Measurements from ENCODE around the gene PAK5.

- TF ChIP-seq, protein P1, sequence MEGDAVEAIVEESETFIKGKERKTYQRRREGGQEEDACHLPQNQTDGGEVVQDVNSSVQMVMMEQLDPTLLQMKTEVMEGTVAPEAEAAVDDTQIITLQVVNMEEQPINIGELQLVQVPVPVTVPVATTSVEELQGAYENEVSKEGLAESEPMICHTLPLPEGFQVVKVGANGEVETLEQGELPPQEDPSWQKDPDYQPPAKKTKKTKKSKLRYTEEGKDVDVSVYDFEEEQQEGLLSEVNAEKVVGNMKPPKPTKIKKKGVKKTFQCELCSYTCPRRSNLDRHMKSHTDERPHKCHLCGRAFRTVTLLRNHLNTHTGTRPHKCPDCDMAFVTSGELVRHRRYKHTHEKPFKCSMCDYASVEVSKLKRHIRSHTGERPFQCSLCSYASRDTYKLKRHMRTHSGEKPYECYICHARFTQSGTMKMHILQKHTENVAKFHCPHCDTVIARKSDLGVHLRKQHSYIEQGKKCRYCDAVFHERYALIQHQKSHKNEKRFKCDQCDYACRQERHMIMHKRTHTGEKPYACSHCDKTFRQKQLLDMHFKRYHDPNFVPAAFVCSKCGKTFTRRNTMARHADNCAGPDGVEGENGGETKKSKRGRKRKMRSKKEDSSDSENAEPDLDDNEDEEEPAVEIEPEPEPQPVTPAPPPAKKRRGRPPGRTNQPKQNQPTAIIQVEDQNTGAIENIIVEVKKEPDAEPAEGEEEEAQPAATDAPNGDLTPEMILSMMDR (IDR thresholded peaks at IDR 0.05) = no peak
- TF ChIP-seq POLR2A (IDR thresholded peaks at IDR 0.05) (no peak), EP300 (IDR thresholded peaks at IDR 0.05; ENCODE audit: low read depth) (no peak), POLR2AphosphoS5 (IDR thresholded peaks at IDR 0.05) (no peak)
These were observed at the start of gene PAK5 for GRCh38 chr20:9838378-9839295.
